Measurements from ENCODE around the gene ZDHHC14.

GRCh38 chr6:157525918-157526425 is 145.0 kb downstream of the ZDHHC14 start:
- TF ChIP-seq POLR2A (IDR thresholded peaks at IDR 0.05; ENCODE audit: low read length) (no peak), GATA1 (IDR thresholded peaks at IDR 0.05; ENCODE audit: low read depth, low read length) (no peak)
